Mesothelial cell of epicardium (in vitro differentiated cells): ENCODE measurements around the gene CRISPLD2. TPM values are rescaled to one million over a fixed set of nuclear protein-coding genes. Genes with fewer than 3 reads are reported as not detected.

Experiments
- DNase-seq, 2 experiments: peaks; one replicate each; pipeline ENCODE4 v3.0.0; 2021; ENCODE audit warnings: low spot score in 2 of 2; ENCODE audit not compliant: unreplicated experiment in 2 of 2
- H3K27ac Mint-ChIP-seq: 2 replicates; pipeline ENCODE4 v1.8.0; 2021; ENCODE audit warnings: mixed read lengths
- H3K27me3 Mint-ChIP-seq: 2 replicates; pipeline ENCODE4 v1.8.0; 2021; ENCODE audit warnings: low read depth, mixed read lengths
- H3K36me3 Mint-ChIP-seq: 2 replicates; pipeline ENCODE4 v1.8.0; 2021; ENCODE audit warnings: mixed read lengths
- H3K4me1 Mint-ChIP-seq: 2 replicates; pipeline ENCODE4 v1.8.0; 2021; ENCODE audit warnings: mixed read lengths
- H3K4me3 Mint-ChIP-seq: 2 replicates; pipeline ENCODE4 v1.8.0; 2021; ENCODE audit warnings: mild to moderate bottlenecking, moderate library complexity, mixed read lengths
- H3K9me3 Mint-ChIP-seq: 2 replicates; pipeline ENCODE4 v1.8.0; 2021; ENCODE audit warnings: mixed read lengths
- total RNA-seq: library from RNA; stranded (reverse); gene quantifications from 3 replicates; pipeline ENCODE4 v1.2.1, GENCODE V29; 2021
- TF ChIP-seq, protein P1 (sequence below): fragments of 200-600 bp; sonication (generic); IDR thresholded peaks from one replicate; pipeline ENCODE4 v1.5.0; 2021; ENCODE audit warnings: antibody characterized with exemption; ENCODE audit not compliant: unreplicated experiment

Gene CRISPLD2
- total RNA-seq, 1 donor from 2014 or later: 80.1 TPM

DNA sequence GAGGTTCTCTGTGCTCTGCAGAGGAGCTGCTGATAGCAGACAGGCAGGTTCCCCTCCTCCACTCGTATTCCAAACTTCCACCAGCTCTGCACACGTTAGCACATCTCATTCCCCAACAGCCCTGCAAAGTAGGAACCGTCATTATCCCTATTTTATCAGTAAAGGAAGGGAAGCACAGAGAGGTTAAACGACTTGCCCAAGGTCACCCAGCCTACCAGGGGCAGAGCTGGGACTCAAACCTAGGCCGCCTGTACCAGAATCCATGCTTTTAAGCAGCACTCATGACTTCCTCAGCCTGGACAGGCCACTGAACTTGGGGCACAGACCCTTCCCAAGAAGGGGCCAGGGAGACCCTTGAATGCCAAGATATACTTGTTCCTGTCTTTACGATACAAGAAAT lies 75.2 kb downstream of the CRISPLD2 start:
- TF ChIP-seq, protein P1, sequence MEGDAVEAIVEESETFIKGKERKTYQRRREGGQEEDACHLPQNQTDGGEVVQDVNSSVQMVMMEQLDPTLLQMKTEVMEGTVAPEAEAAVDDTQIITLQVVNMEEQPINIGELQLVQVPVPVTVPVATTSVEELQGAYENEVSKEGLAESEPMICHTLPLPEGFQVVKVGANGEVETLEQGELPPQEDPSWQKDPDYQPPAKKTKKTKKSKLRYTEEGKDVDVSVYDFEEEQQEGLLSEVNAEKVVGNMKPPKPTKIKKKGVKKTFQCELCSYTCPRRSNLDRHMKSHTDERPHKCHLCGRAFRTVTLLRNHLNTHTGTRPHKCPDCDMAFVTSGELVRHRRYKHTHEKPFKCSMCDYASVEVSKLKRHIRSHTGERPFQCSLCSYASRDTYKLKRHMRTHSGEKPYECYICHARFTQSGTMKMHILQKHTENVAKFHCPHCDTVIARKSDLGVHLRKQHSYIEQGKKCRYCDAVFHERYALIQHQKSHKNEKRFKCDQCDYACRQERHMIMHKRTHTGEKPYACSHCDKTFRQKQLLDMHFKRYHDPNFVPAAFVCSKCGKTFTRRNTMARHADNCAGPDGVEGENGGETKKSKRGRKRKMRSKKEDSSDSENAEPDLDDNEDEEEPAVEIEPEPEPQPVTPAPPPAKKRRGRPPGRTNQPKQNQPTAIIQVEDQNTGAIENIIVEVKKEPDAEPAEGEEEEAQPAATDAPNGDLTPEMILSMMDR: no peak
- H3K9me3 Mint-ChIP-seq: no peaks in the 10 kb centered on the region
- peaks cover 21% of the 10 kb centered on the region for H3K36me3 Mint-ChIP-seq
- no peak overlapping the region for H3K4me3 Mint-ChIP-seq
- no peaks in the 10 kb centered on the region for H3K27me3 Mint-ChIP-seq
- H3K4me1 Mint-ChIP-seq: peaks cover 7% of the 10 kb centered on the region
- DNase-seq: no peak
- H3K27ac Mint-ChIP-seq: no peak overlapping the region

DNA sequence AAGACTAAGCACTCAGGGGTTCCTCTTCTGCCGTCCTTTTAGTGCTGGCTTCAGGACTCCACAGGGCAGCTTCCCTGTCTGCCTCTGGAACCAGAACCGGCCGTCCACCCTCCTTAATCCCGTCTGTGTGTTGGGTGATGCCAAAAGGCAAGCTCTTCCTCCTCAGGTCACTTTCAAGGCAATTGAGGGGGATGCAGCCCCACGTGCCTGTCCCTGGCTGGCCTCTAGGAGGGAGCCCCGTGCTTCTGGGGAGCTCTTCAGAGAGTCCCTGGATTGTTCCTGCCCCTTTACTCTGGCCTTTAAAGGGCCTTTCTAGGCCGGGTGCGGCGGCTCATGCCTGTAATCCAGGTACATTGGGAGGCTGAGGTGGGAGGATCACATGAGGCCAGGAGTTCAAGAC lies 77.1 kb downstream of the CRISPLD2 start:
- H3K4me3 Mint-ChIP-seq: no peak overlapping the region
- TF ChIP-seq, protein P1: no peak
- peaks cover 25% of the 10 kb centered on the region for H3K36me3 Mint-ChIP-seq
- H3K27me3 Mint-ChIP-seq: no peaks in the 10 kb centered on the region
- DNase-seq: no peak
- H3K27ac Mint-ChIP-seq: no peak overlapping the region
- H3K4me1 Mint-ChIP-seq: no peaks in the 10 kb centered on the region
- no peaks in the 10 kb centered on the region for H3K9me3 Mint-ChIP-seq

DNA sequence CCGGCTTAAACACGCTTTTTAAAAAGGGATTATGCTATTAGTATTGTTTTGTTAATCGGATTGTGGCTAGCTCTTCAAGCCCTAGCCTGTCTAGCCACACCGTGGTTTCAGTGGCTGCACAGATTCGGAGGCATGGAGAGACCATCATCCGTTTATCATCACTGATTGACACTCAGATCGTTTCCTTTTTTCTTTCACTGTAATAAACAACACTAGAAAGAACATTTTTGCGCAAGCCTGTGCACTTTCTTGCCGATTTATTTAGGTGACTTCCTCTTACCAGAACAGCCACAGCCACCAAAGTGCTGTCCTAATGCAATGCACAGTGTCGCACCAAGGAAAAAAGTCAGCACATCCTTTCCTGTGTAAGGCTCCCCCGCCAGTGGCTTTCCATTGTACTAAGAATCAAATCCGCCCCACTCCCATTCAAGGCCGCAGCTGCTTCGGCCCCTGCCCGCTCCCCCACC lies 78.2 kb downstream of the CRISPLD2 start:
- H3K36me3 Mint-ChIP-seq: peaks cover 25% of the 10 kb centered on the region
- no peak for DNase-seq
- TF ChIP-seq, protein P1: no peak
- H3K9me3 Mint-ChIP-seq: no peaks in the 10 kb centered on the region
- H3K27ac Mint-ChIP-seq: no peak overlapping the region
- no peaks in the 10 kb centered on the region for H3K27me3 Mint-ChIP-seq
- no peaks in the 10 kb centered on the region for H3K4me1 Mint-ChIP-seq
- H3K4me3 Mint-ChIP-seq: no peak overlapping the region

DNA sequence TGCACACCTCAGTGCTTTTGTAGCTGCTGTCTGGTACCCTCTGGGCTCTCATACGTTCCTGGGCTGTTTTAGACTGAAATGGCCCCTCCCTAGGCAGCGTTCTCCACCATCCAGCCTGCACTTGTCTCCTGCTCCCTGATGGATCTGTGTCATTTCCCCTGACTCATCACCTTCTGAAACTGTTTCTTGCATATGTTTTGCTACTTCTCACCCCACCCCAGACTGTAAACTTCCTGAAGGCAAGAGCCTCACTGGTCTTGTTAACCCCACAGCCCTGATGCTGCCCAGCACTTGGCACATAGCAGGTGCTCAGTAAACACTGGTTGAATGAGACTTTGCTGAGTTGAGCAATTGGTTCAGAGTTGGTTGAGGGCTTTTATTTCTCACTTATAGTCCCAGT lies 78.7 kb downstream of the CRISPLD2 start:
- TF ChIP-seq, protein P1: no peak
- Mint-ChIP-seq H3K27me3 (no peaks in the 10 kb centered on the region), H3K27ac (no peak overlapping the region), H3K4me1 (no peaks in the 10 kb centered on the region), H3K9me3 (no peaks in the 10 kb centered on the region), H3K4me3 (no peak overlapping the region), H3K36me3 (peaks cover 25% of the 10 kb centered on the region)
- no peak for DNase-seq

DNA sequence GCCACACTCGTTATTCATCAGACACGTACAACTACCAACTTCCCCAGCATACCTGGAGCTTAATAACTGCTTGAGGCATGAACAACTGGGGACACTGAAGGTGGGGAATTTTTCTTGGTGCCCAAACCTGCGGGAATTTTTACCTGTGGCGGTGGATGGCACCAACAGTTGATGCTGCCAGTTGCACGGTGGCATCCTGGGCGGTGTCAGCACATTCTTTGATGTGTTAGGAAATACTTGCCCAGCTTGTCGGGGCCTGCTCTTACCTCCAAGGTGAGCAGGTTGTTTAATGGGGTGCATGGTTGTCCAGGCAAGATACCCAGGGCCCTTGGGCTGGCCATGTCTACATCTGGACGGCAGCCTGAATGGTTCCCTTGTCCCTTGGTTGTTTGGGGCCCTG lies 79.6 kb downstream of the CRISPLD2 start:
- no peaks in the 10 kb centered on the region for H3K4me1 Mint-ChIP-seq
- H3K9me3 Mint-ChIP-seq: no peaks in the 10 kb centered on the region
- no peak overlapping the region for H3K27ac Mint-ChIP-seq
- no peak overlapping the region for H3K4me3 Mint-ChIP-seq
- H3K27me3 Mint-ChIP-seq: no peaks in the 10 kb centered on the region
- TF ChIP-seq, protein P1: no peak
- peaks cover 20% of the 10 kb centered on the region for H3K36me3 Mint-ChIP-seq
- DNase-seq: no peak

DNA sequence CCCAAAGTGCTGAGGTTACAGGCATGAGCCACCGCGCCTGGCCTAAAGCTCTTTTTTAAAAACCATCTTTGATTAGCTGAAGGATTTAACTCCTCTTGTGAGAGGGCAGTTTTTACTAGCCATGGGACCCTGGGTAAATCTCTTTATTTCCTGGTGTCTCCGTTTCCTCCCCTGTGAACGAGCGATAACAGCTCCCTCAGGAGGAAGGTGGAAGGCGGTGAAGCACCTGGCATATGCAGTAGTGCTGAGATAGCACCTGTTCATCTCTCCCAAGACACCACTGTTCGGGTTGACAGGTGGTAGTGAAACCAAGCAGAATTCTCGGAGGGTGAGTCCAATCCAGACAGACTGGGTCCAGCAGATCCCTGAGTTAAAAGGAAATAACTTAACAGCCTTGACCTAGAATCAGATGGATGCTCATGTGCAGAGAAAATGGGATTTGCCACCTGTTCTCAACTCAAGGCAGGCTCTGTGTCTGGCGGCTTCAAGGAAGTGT lies 86.2 kb downstream of the CRISPLD2 start:
- H3K4me3 Mint-ChIP-seq: no peak overlapping the region
- H3K36me3 Mint-ChIP-seq: peaks cover 10% of the 10 kb centered on the region
- no peaks in the 10 kb centered on the region for H3K27me3 Mint-ChIP-seq
- TF ChIP-seq, protein P1: no peak
- H3K9me3 Mint-ChIP-seq: no peaks in the 10 kb centered on the region
- H3K27ac Mint-ChIP-seq: no peak overlapping the region
- peaks cover 15% of the 10 kb centered on the region for H3K4me1 Mint-ChIP-seq
- DNase-seq: no peak
